DOHH2 (cell line): ENCODE results near the gene TTC16.

Experiments
- H3F3A ChIP-seq: fragments of 200-600 bp; sonication (generic), shearing (Covaris generic); 2 replicates; pipeline ENCODE4 v1.6.0; 2016; ENCODE audit warnings: antibody characterized with exemption, mild to moderate bottlenecking; ENCODE audit not compliant: control insufficient read depth, insufficient read depth
- H3K27ac ChIP-seq: fragments of 200-600 bp; sonication (generic); 2 replicates; pipeline ENCODE4 v1.5.1; 2014; ENCODE audit warnings: low read depth, mild to moderate bottlenecking, low read length, moderate library complexity
- H3K27me3 ChIP-seq: fragments of 200-600 bp; sonication (generic); 2 replicates; pipeline ENCODE4 v1.6.1; 2014; ENCODE audit warnings: mild to moderate bottlenecking, low read length, mixed read lengths; ENCODE audit not compliant: control insufficient read depth
- H3K36me3 ChIP-seq: fragments of 200-600 bp; sonication (generic); 2 replicates; pipeline ENCODE4 v1.6.1; 2014; ENCODE audit warnings: mild to moderate bottlenecking, low read length, moderate library complexity, mixed read lengths; ENCODE audit not compliant: control insufficient read depth
- H3K4me1 ChIP-seq: fragments of 200-600 bp; sonication (generic); 2 replicates; pipeline ENCODE4 v1.6.1; 2014; ENCODE audit warnings: mild to moderate bottlenecking, low read length, mixed read lengths; ENCODE audit not compliant: control insufficient read depth
- H3K4me2 ChIP-seq: fragments of 200-600 bp; sonication (generic); 2 replicates; pipeline ENCODE4 v1.6.0; 2014; ENCODE audit warnings: mild to moderate bottlenecking, low read length, moderate library complexity
- H3K4me3 ChIP-seq: fragments of 200-600 bp; sonication (generic); 2 replicates; pipeline ENCODE4 v1.5.1; 2014; ENCODE audit warnings: mild to moderate bottlenecking, low read length, mixed read lengths
- H3K79me2 ChIP-seq: fragments of 200-600 bp; sonication (generic); 2 replicates; pipeline ENCODE4 v1.6.1; 2014; ENCODE audit warnings: mild to moderate bottlenecking, low read length, mixed read lengths; ENCODE audit not compliant: control insufficient read depth
- H3K9me2 ChIP-seq: fragments of 200-600 bp; sonication (generic); replicated peaks from 2 replicates; pipeline ENCODE4 v1.6.1; 2014; ENCODE audit warnings: mild to moderate bottlenecking, low read length, mixed read lengths; ENCODE audit not compliant: control insufficient read depth
- H3K9me3 ChIP-seq: fragments of 200-600 bp; sonication (generic); 2 replicates; pipeline ENCODE4 v1.6.1; 2014; ENCODE audit warnings: antibody characterized with exemption, low read length, mixed read lengths; ENCODE audit not compliant: control insufficient read depth, insufficient read depth
- H4K20me1 ChIP-seq: fragments of 200-600 bp; sonication (generic); 2 replicates; pipeline ENCODE4 v1.6.0; 2014; ENCODE audit warnings: low read depth, mild to moderate bottlenecking, antibody characterized with exemption, low read length, moderate library complexity; ENCODE audit not compliant: control insufficient read depth, insufficient read depth
- EZH2phosphoT487 ChIP-seq: fragments of 200-600 bp; sonication (generic); IDR thresholded peaks from 2 replicates; pipeline ENCODE4 v1.6.1; 2017; ENCODE audit warnings: borderline replicate concordance, mild to moderate bottlenecking, antibody characterized with exemption, low read length, moderate library complexity, mixed read lengths
- TF ChIP-seq, protein P1 (sequence below): fragments of 200-600 bp; sonication (generic); IDR thresholded peaks from one replicate; pipeline ENCODE4 v1.5.1; 2014; ENCODE audit warnings: antibody characterized with exemption, mild to moderate bottlenecking, low read depth, low read length; ENCODE audit not compliant: poor library complexity, severe bottlenecking

The TTC16 gene

DNA sequence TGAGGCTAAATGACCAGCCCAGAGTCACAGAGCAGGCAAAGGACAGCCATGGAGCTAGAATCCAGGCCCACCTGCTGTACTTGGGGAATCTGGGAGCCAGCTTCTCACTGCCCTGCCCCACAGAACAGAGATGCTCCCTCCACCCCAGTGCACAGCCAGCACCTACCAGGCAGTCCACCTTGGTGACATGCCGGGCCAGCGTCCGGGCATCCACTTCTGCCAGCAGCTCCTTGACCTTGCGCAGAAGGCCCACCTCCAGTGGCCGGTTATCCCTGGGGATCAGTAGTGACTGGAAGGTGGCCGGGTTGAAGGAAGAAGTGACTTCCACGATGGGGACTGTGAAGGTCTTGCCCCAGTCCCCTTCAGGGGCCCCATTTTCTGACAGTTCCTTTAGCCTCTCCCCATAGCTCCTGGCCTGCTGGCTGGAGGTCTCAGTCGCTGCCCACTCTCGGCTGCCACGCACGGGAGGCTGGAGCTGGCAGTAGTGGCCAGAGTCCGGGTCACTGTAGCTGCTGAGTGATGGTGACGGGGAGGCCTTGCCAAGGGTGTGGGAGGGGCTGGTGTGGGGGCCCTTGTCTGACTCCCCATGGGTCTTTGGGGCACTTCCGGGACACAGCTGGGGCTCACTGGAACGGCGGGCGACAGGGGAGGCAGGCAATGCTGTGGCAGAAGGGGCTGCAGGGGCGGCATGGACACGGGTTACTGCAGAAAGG lies 28.7 kb downstream of the TTC16 start:
- H3K9me3 ChIP-seq, result no peaks in the 10 kb centered on the region
- no peak for TF ChIP-seq EZH2phosphoT487
- TF ChIP-seq, protein P1, sequence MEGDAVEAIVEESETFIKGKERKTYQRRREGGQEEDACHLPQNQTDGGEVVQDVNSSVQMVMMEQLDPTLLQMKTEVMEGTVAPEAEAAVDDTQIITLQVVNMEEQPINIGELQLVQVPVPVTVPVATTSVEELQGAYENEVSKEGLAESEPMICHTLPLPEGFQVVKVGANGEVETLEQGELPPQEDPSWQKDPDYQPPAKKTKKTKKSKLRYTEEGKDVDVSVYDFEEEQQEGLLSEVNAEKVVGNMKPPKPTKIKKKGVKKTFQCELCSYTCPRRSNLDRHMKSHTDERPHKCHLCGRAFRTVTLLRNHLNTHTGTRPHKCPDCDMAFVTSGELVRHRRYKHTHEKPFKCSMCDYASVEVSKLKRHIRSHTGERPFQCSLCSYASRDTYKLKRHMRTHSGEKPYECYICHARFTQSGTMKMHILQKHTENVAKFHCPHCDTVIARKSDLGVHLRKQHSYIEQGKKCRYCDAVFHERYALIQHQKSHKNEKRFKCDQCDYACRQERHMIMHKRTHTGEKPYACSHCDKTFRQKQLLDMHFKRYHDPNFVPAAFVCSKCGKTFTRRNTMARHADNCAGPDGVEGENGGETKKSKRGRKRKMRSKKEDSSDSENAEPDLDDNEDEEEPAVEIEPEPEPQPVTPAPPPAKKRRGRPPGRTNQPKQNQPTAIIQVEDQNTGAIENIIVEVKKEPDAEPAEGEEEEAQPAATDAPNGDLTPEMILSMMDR, result no peak
- H3K79me2 ChIP-seq, result no peaks in the 10 kb centered on the region
- H3K27me3 ChIP-seq, result no peaks in the 10 kb centered on the region
- no peaks in the 10 kb centered on the region for H3K9me2 ChIP-seq
- H3K27ac ChIP-seq, result no peak overlapping the region
- peaks cover 33% of the 10 kb centered on the region for H3K36me3 ChIP-seq
- no peak overlapping the region for H3K4me3 ChIP-seq
- H3K4me2 ChIP-seq, result no peak overlapping the region
- no peaks in the 10 kb centered on the region for H4K20me1 ChIP-seq
- H3K4me1 ChIP-seq, result no peaks in the 10 kb centered on the region
- no peaks in the 10 kb centered on the region for H3F3A ChIP-seq

DNA sequence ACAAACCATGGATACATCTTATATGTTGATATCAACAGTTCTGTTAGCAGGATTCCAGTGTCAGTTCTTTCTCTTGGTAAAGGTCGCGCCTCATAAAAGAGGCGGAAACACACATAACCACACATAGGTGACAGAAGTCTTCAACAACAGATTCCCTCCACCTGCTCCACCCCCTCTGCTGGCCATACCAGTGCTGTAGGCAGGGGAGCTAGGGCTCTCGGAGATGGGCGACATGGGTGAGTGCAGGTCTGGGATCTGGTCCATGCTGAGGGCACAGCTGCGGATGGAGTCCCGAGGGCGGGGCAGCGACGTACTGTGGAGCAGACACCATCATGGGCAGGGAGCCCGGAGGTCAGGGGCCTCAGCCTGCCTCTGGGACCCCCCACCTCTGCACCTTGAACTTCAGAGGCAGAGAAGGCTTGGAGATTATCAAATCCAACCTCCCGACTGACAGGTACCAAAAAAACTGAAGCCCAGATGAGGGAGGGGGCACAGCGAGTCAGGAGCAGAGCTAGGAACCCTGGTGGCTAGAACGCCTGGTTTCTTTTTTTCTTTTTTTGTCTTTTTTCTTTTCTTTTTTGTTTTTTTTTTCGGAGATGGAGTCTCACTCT lies 31.2 kb downstream of the TTC16 start:
- no peaks in the 10 kb centered on the region for H3K9me2 ChIP-seq
- H3K27me3 ChIP-seq, result no peaks in the 10 kb centered on the region
- no peaks in the 10 kb centered on the region for H3K4me1 ChIP-seq
- no peak overlapping the region for H3K4me3 ChIP-seq
- H3K4me2 ChIP-seq, result no peak overlapping the region
- peaks cover 48% of the 10 kb centered on the region for H3K36me3 ChIP-seq
- TF ChIP-seq EZH2phosphoT487, result no peak
- TF ChIP-seq, protein P1, result no peak
- H3K79me2 ChIP-seq, result no peaks in the 10 kb centered on the region
- H3K27ac ChIP-seq, result no peak overlapping the region
- no peaks in the 10 kb centered on the region for H3F3A ChIP-seq
- no peaks in the 10 kb centered on the region for H4K20me1 ChIP-seq
- H3K9me3 ChIP-seq, result no peaks in the 10 kb centered on the region

DNA sequence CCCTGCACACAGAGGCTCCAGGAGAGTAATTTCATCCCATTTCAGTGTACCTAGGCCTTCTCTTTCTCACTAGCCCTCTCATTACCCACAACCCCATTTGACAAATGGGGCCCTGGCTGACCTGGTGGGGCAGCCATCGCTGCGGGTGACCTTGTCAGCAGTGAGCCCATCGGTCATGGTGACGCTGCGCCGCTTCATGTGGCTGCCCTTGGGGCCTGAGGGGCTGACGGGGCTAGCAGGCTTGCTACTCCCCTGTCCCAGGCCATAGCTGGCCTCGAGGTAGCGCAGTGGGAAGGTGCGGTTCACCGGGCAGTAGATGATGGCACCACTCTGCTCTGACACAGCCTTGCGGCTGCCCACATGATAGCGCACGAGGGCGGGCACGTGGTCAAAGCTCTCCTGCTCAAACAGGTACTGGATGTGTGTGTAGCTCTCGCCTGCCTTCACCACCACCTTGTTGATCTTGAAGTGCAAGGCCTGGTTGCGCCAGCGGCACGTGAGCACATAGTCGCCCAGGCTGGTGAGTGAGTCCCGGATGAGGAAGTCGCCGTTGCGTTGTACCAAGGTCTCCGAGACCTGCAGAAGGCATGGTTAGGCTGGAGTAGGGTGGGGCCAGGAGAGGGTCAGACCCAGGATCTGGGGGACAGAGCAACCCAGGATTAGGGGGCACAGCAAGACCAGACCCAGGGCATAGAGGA lies 33.4 kb downstream of the TTC16 start:
- no peaks in the 10 kb centered on the region for H3K9me3 ChIP-seq
- H3K36me3 ChIP-seq, result peaks cover 43% of the 10 kb centered on the region
- TF ChIP-seq EZH2phosphoT487, result no peak
- TF ChIP-seq, protein P1, result no peak

More for the DNA sequence above, 33.4 kb downstream of the TTC16 start:
- no peaks in the 10 kb centered on the region for H3K9me2 ChIP-seq
- no peak overlapping the region for H3K4me3 ChIP-seq
- no peak overlapping the region for H3K4me2 ChIP-seq
- no peaks in the 10 kb centered on the region for H3K4me1 ChIP-seq
- no peak overlapping the region for H3K27ac ChIP-seq
- no peaks in the 10 kb centered on the region for H3F3A ChIP-seq
- no peaks in the 10 kb centered on the region for H3K79me2 ChIP-seq
- no peaks in the 10 kb centered on the region for H3K27me3 ChIP-seq
- no peaks in the 10 kb centered on the region for H4K20me1 ChIP-seq
